ENCODE measurements around the gene TMEM131.

DNA sequence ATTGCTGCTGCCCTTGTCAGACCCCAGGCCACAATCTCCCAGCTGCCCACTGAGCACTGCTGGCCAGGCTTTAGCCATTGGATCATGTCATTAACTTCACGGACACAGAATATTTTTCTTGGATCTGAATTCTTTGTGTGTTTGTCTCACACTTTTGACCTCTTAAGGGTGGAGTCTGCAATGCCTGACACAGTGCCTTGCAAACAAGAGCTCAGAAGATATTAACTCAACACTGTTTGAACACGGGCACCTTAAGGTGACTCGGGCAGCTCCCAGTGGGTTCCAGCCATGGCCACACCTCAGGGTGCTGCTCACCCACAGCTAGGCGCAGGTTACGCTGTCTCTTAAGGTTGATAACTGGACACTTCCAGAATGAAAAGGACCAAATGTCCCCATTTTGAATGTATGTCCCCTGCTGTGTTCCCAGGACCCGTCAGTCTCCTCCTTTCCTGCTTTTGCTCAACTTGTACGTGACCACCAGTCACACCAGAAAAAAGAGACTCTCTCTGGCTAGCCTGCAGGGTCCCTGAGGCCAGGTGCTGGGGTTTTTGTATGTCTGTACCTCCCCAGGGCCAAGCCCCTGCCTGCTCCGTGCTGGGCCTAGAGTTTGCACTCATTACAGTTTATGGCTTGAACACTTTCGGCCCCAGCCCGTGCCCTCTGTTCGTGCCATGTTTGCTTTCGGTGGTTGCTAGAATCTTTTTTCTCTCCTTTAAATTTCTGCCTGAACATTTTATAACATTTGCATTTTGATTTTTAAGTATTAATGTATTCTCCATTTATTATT lies 33.4 kb upstream of the TMEM131 start:
- no peak for TF ChIP-seq POLR2A (IDR thresholded peaks at IDR 0.05)
- TF ChIP-seq, protein P1, sequence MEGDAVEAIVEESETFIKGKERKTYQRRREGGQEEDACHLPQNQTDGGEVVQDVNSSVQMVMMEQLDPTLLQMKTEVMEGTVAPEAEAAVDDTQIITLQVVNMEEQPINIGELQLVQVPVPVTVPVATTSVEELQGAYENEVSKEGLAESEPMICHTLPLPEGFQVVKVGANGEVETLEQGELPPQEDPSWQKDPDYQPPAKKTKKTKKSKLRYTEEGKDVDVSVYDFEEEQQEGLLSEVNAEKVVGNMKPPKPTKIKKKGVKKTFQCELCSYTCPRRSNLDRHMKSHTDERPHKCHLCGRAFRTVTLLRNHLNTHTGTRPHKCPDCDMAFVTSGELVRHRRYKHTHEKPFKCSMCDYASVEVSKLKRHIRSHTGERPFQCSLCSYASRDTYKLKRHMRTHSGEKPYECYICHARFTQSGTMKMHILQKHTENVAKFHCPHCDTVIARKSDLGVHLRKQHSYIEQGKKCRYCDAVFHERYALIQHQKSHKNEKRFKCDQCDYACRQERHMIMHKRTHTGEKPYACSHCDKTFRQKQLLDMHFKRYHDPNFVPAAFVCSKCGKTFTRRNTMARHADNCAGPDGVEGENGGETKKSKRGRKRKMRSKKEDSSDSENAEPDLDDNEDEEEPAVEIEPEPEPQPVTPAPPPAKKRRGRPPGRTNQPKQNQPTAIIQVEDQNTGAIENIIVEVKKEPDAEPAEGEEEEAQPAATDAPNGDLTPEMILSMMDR (IDR thresholded peaks at IDR 0.05): no peak

Data from heart left ventricle (tissue), 13 donors.